HEK293 (cell line): ENCODE results near the gene FXYD2.

Experiments used
- BCL11B ChIP-seq: fragments of 450-650 bp; formaldehyde crosslinking; IDR thresholded peaks from 2 replicates; pipeline ENCODE4 v1.5.1; 2016; ENCODE audit warnings: low read depth, missing biosample characterization, missing genetic modification characterization
- GLIS1 ChIP-seq: fragments of 450-650 bp; formaldehyde crosslinking; IDR thresholded peaks from 2 replicates; pipeline ENCODE4 v1.5.1; 2016; ENCODE audit warnings: missing biosample characterization, missing genetic modification characterization
- GLIS2 ChIP-seq: fragments of 450-650 bp; formaldehyde crosslinking; IDR thresholded peaks from 2 replicates; pipeline ENCODE4 v1.5.1; 2016; ENCODE audit warnings: missing biosample characterization, missing genetic modification characterization
- HOXD13 ChIP-seq: sonication (generic); formaldehyde crosslinking; IDR thresholded peaks from 2 replicates; pipeline ENCODE4 v1.8.0; 2022; ENCODE audit warnings: missing genetic modification reagents, borderline replicate concordance
- INSM2 ChIP-seq: fragments of 450-650 bp; formaldehyde crosslinking; IDR thresholded peaks from 2 replicates; pipeline ENCODE4 v1.5.1; 2016; ENCODE audit warnings: missing biosample characterization, missing genetic modification characterization
- KLF10 ChIP-seq: fragments of 450-650 bp; IDR thresholded peaks from 2 replicates; pipeline ENCODE4 v1.5.1; 2018; ENCODE audit warnings: missing biosample characterization, mild to moderate bottlenecking, missing genetic modification characterization
- SALL2 ChIP-seq: fragments of 450-650 bp; formaldehyde crosslinking; IDR thresholded peaks from 2 replicates; pipeline ENCODE4 v1.5.0; 2017; ENCODE audit warnings: missing biosample characterization, mild to moderate bottlenecking, missing genetic modification characterization, borderline replicate concordance
- SP7 ChIP-seq: fragments of 450-650 bp; formaldehyde crosslinking; IDR thresholded peaks from 2 replicates; pipeline ENCODE4 v1.5.1; 2016; ENCODE audit warnings: missing biosample characterization, missing genetic modification characterization
- TRIM28 ChIP-seq: IDR thresholded peaks from 2 replicates; pipeline ENCODE4 v1.6.1; 2011; ENCODE audit warnings: low read length, control low read depth, borderline replicate concordance
- ZBTB6 ChIP-seq: fragments of 450-650 bp; formaldehyde crosslinking; IDR thresholded peaks from 2 replicates; pipeline ENCODE4 v1.5.1; 2017; ENCODE audit warnings: missing biosample characterization, missing genetic modification characterization
- ZBTB7A ChIP-seq: fragments of 450-650 bp; formaldehyde crosslinking; IDR thresholded peaks from 2 replicates; pipeline ENCODE4 v1.5.1; 2016; ENCODE audit warnings: low read depth, missing biosample characterization, missing genetic modification characterization
- ZEB2 ChIP-seq: fragments of 450-650 bp; formaldehyde crosslinking; IDR thresholded peaks from 2 replicates; pipeline ENCODE4 v1.5.1; 2016; ENCODE audit warnings: missing biosample characterization, missing genetic modification characterization
- ZFP37 ChIP-seq: fragments of 450-650 bp; formaldehyde crosslinking; IDR thresholded peaks from 2 replicates; pipeline ENCODE4 v1.5.1; 2016; ENCODE audit warnings: missing biosample characterization, missing genetic modification characterization
- ZNF146 ChIP-seq: fragments of 450-650 bp; formaldehyde crosslinking; IDR thresholded peaks from 2 replicates; pipeline ENCODE4 v1.5.1; 2016; ENCODE audit warnings: missing biosample characterization, missing genetic modification characterization
- ZNF175 ChIP-seq: fragments of 450-650 bp; formaldehyde crosslinking; IDR thresholded peaks from 2 replicates; pipeline ENCODE4 v1.5.1; 2016; ENCODE audit warnings: missing biosample characterization, missing genetic modification characterization
- ZNF184 ChIP-seq: fragments of 450-650 bp; IDR thresholded peaks from 2 replicates; pipeline ENCODE4 v1.5.1; 2018; ENCODE audit warnings: missing biosample characterization, mild to moderate bottlenecking, missing genetic modification characterization
- ZNF274 ChIP-seq, 2 experiments: fragments of 200-500 bp in 1 of 2; fragments of 450-650 bp in 1 of 2; sonication (Bioruptor generic) in 1 of 2; formaldehyde crosslinking in 1 of 2; IDR thresholded peaks; 2 replicates each; pipeline versions ENCODE4 v1.5.1 to v1.6.1; 2014 to 2016; ENCODE audit warnings: borderline replicate concordance in 1 of 2, inconsistent platforms in 1 of 2, low read length in 1 of 2, missing biosample characterization in 1 of 2, missing genetic modification characterization in 1 of 2
- ZNF341 ChIP-seq: fragments of 450-650 bp; formaldehyde crosslinking; IDR thresholded peaks from 2 replicates; pipeline ENCODE4; 2016; ENCODE audit warnings: low read depth, missing biosample characterization, missing genetic modification characterization
- ZNF362 ChIP-seq: fragments of 450-650 bp; formaldehyde crosslinking; IDR thresholded peaks from 2 replicates; pipeline ENCODE4 v1.5.1; 2016; ENCODE audit warnings: missing biosample characterization, missing genetic modification characterization
- ZNF416 ChIP-seq: fragments of 450-650 bp; formaldehyde crosslinking; IDR thresholded peaks from 2 replicates; pipeline ENCODE4 v1.5.1; 2016; ENCODE audit warnings: missing biosample characterization, missing genetic modification characterization
- ZNF433 ChIP-seq: fragments of 450-650 bp; formaldehyde crosslinking; IDR thresholded peaks from 2 replicates; pipeline ENCODE4 v1.5.1; 2016; ENCODE audit warnings: missing biosample characterization, missing genetic modification characterization, low read depth
- ZNF449 ChIP-seq: fragments of 450-650 bp; formaldehyde crosslinking; IDR thresholded peaks from 2 replicates; pipeline ENCODE4 v1.5.1; 2017; ENCODE audit warnings: missing biosample characterization, mild to moderate bottlenecking, missing genetic modification characterization, moderate library complexity
- ZNF501 ChIP-seq: fragments of 450-650 bp; formaldehyde crosslinking; IDR thresholded peaks from 2 replicates; pipeline ENCODE4 v1.5.1; 2016; ENCODE audit warnings: missing biosample characterization, missing genetic modification characterization
- ZNF549 ChIP-seq: fragments of 450-650 bp; IDR thresholded peaks from 2 replicates; pipeline ENCODE4 v1.5.1; 2018; ENCODE audit warnings: missing biosample characterization, missing genetic modification characterization, mild to moderate bottlenecking, inconsistent platforms, moderate library complexity
- ZNF571 ChIP-seq: fragments of 450-650 bp; formaldehyde crosslinking; IDR thresholded peaks from 2 replicates; pipeline ENCODE4 v1.5.0; 2017; ENCODE audit warnings: missing biosample characterization, missing genetic modification characterization
- ZNF600 ChIP-seq: fragments of 450-650 bp; formaldehyde crosslinking; IDR thresholded peaks from 2 replicates; pipeline ENCODE4 v1.5.1; 2016; ENCODE audit warnings: missing biosample characterization, missing genetic modification characterization
- ZNF629 ChIP-seq: fragments of 450-650 bp; formaldehyde crosslinking; IDR thresholded peaks from 2 replicates; pipeline ENCODE4 v1.5.1; 2017; ENCODE audit warnings: missing biosample characterization, missing genetic modification characterization
- ZNF677 ChIP-seq: fragments of 450-650 bp; IDR thresholded peaks from 2 replicates; pipeline ENCODE4 v1.5.0; 2018; ENCODE audit warnings: missing biosample characterization, mild to moderate bottlenecking, missing genetic modification characterization, moderate library complexity
- ZNF704 ChIP-seq: fragments of 450-650 bp; formaldehyde crosslinking; IDR thresholded peaks from 2 replicates; pipeline ENCODE4 v1.5.1; 2016; ENCODE audit warnings: missing biosample characterization, missing genetic modification characterization
- ZNF830 ChIP-seq: fragments of 450-650 bp; IDR thresholded peaks from 2 replicates; pipeline ENCODE4 v1.5.0; 2018; ENCODE audit warnings: missing biosample characterization, missing genetic modification characterization, low read depth, mild to moderate bottlenecking, moderate library complexity
- ZSCAN18 ChIP-seq: fragments of 450-650 bp; formaldehyde crosslinking; IDR thresholded peaks from 2 replicates; pipeline ENCODE4 v1.5.1; 2016; ENCODE audit warnings: missing biosample characterization, missing genetic modification characterization
- ZSCAN4 ChIP-seq: fragments of 450-650 bp; formaldehyde crosslinking; IDR thresholded peaks from 2 replicates; pipeline ENCODE4 v1.5.1; 2017; ENCODE audit warnings: missing biosample characterization, missing genetic modification characterization

Gene FXYD2

GRCh38 chr11:117817368-117818040 lies 7.0 kb downstream of the FXYD2 start (continued):
- TF ChIP-seq INSM2 (tag by site-specific recombination): no peak
- TF ChIP-seq ZNF449 (tag by site-specific recombination): no peak
- TF ChIP-seq ZNF501 (tag by site-specific recombination): no peak
- TF ChIP-seq KLF10 (tag by site-specific recombination): no peak
- TF ChIP-seq SALL2 (tag by site-specific recombination): no peak
- no peak for TF ChIP-seq ZBTB7A
- TF ChIP-seq HOXD13: no peak
- TF ChIP-seq ZNF416 (tag by site-specific recombination): no peak
- no peak for TF ChIP-seq ZNF184 (tag by site-specific recombination)
- no peak for TF ChIP-seq ZNF830 (tag by site-specific recombination)
- no peak for TF ChIP-seq ZNF175 (tag by site-specific recombination)
- no peak for TF ChIP-seq GLIS1
- TF ChIP-seq ZNF549: no peak
- no peak for TF ChIP-seq ZSCAN4 (tag by site-specific recombination)
- TF ChIP-seq GLIS2: no peak
- TF ChIP-seq ZNF704 (tag by site-specific recombination): no peak
- TF ChIP-seq BCL11B: no peak
- TF ChIP-seq ZNF341 (tag by site-specific recombination): peak; percentile 86
- TF ChIP-seq ZNF571 (tag by site-specific recombination): no peak
- 0 out of 2 replicates have a peak, but pooled peaks have one; percentile 49 for TF ChIP-seq TRIM28
- no peak for TF ChIP-seq ZNF629 (tag by site-specific recombination)
- TF ChIP-seq ZNF677: no peak
- TF ChIP-seq ZNF362: no peak
- no peak for TF ChIP-seq ZFP37 (tag by site-specific recombination)
- TF ChIP-seq ZBTB6 (tag by site-specific recombination): peak; percentile 65; the same call in 1 of the 2 replicates
- TF ChIP-seq ZNF433: no peak
- TF ChIP-seq SP7 (tag by site-specific recombination): no peak
- no peak for TF ChIP-seq ZSCAN18 (tag by site-specific recombination)
- no peak for TF ChIP-seq ZEB2
- no peak for TF ChIP-seq ZNF600 (tag by site-specific recombination)
- TF ChIP-seq ZNF274 (IDR thresholded peaks at IDR 0.05; ENCODE audit: low read length): no peak
- no peak for TF ChIP-seq ZNF274 (tag by site-specific recombination; IDR thresholded peaks at IDR 0.05; ENCODE audit: borderline replicate concordance)
- TF ChIP-seq ZNF146: no peak
